PFSK-1 (cell line): ENCODE measurements around the gene FRMD4B.

ENCODE experiments used
- FOXP2 ChIP-seq: optimal IDR thresholded peaks from 2 replicates; pipeline ENCODE3; 2011; ENCODE audit warnings: borderline replicate concordance, control low read depth, inconsistent platforms; ENCODE audit not compliant: insufficient read depth; ENCODE audit errors: extremely low read length, extremely low read depth
- POLR2AphosphoS5 ChIP-seq: IDR thresholded peaks from 2 replicates; pipeline ENCODE4 v1.6.1; 2012; ENCODE audit warnings: low read depth, mild to moderate bottlenecking, control low read depth, low read length, moderate library complexity
- REST ChIP-seq, 2 experiments: IDR thresholded peaks; 2 replicates each; pipeline versions ENCODE4 v1.6.1 to v1.8.0; 2011 to 2012; ENCODE audit warnings: low read depth in 2 of 2, low read length in 2 of 2, control low read depth in 1 of 2, inconsistent platforms in 1 of 2, mild to moderate bottlenecking in 1 of 2, moderate library complexity in 1 of 2; ENCODE audit not compliant: insufficient read depth in 1 of 2
- SIN3A ChIP-seq: IDR thresholded peaks from 2 replicates; pipeline ENCODE4 v1.6.1; 2012; ENCODE audit warnings: mild to moderate bottlenecking, low read length, moderate library complexity, borderline replicate concordance; ENCODE audit not compliant: insufficient read depth
- TAF1 ChIP-seq: IDR thresholded peaks from 2 replicates; pipeline ENCODE4 v1.6.1; 2012; ENCODE audit warnings: low read length, control low read depth, borderline replicate concordance; ENCODE audit not compliant: insufficient read depth

The FRMD4B gene

GRCh38 chr3:69357196-69357595 lies 28.7 kb downstream of the FRMD4B start:
- no peak for TF ChIP-seq SIN3A
- no peak for TF ChIP-seq TAF1
- no peak for TF ChIP-seq FOXP2
- no peak for TF ChIP-seq REST (IDR thresholded peaks at IDR 0.05; ENCODE audit: insufficient read depth in 1 of 2, low read depth in 2 of 2, low read length in 2 of 2)
- no peak for TF ChIP-seq POLR2AphosphoS5

- no peak for TF ChIP-seq FOXP2
- no peak for TF ChIP-seq SIN3A
- TF ChIP-seq TAF1, result no peak
These were observed 30.9 kb downstream of the FRMD4B start for GRCh38 chr3:69354948-69355347.

GRCh38 chr3:69353503-69353902 lies 32.4 kb downstream of the FRMD4B start:
- TF ChIP-seq TAF1 (no peak), SIN3A (no peak), POLR2AphosphoS5 (no peak), REST (IDR thresholded peaks at IDR 0.05; ENCODE audit: insufficient read depth in 1 of 2, low read depth in 2 of 2, low read length in 2 of 2) (no peak), FOXP2 (no peak)

- TF ChIP-seq FOXP2 (no peak), TAF1 (no peak), SIN3A (no peak), POLR2AphosphoS5 (no peak), REST (IDR thresholded peaks at IDR 0.05; ENCODE audit: insufficient read depth in 1 of 2, low read depth in 2 of 2, low read length in 2 of 2) (no peak)
These were observed 32.8 kb downstream of the FRMD4B start for GRCh38 chr3:69353088-69353478.

GRCh38 chr3:69352305-69353087 lies 33.4 kb downstream of the FRMD4B start:
- TF ChIP-seq TAF1, result no peak
- no peak for TF ChIP-seq REST (IDR thresholded peaks at IDR 0.05; ENCODE audit: insufficient read depth in 1 of 2, low read depth in 2 of 2, low read length in 2 of 2)

GRCh38 chr3:69343875-69344274 lies 42.0 kb downstream of the FRMD4B start:
- TF ChIP-seq SIN3A (no peak), POLR2AphosphoS5 (no peak), TAF1 (no peak), FOXP2 (no peak), REST (IDR thresholded peaks at IDR 0.05; ENCODE audit: insufficient read depth in 1 of 2, low read depth in 2 of 2, low read length in 2 of 2) (no peak)
